ENCODE results near the gene DHCR7. TPM values are rescaled to one million over a fixed set of nuclear protein-coding genes. Genes with fewer than 3 reads are reported as not detected.

DHCR7 gene
- total RNA-seq, 2 donors from 2014 or later: 14.9 to 15.5 TPM

GRCh38 chr11:71396548-71397123 lies 51.6 kb downstream of the DHCR7 start:
- no peak for DNase-seq (ENCODE audit: low spot score)
- intact Hi-C loops (cut with DNase I): loop anchor here in 1 of 2 donors (5.0 kb wide), 1 partner anchor 1196 kb away; no protein-coding TSS in a partner anchor

- intact Hi-C loops (cut with DNase I): loop anchor here in 1 of 2 donors (5.0 kb wide), 1 partner anchor 1197 kb away; no protein-coding TSS in a partner anchor
- no peak for DNase-seq (ENCODE audit: low spot score)
Observed at GRCh38 chr11:71395774-71396173, 52.4 kb downstream of the DHCR7 start.

GRCh38 chr11:71395263-71395560 lies 53.0 kb downstream of the DHCR7 start:
- DNase-seq (ENCODE audit: low spot score): no peak
- intact Hi-C loops (cut with DNase I): loop anchor here in 1 of 2 donors (5.0 kb wide), 1 partner anchor 1197 kb away; no protein-coding TSS in a partner anchor

GRCh38 chr11:71393283-71393682 lies 54.9 kb downstream of the DHCR7 start:
- intact Hi-C loops (cut with DNase I): no loop called here
- DNase-seq (ENCODE audit: low spot score): no peak

- no peak for DNase-seq (ENCODE audit: low spot score)
- intact Hi-C loops (cut with DNase I): no loop called here
Observed at GRCh38 chr11:71391796-71392195, 56.4 kb downstream of the DHCR7 start.

- intact Hi-C loops (cut with DNase I): no loop called here
- DNase-seq (ENCODE audit: low spot score): no peak
Observed at GRCh38 chr11:71391352-71391751, 56.8 kb downstream of the DHCR7 start.

GRCh38 chr11:71388637-71389235 lies 59.5 kb downstream of the DHCR7 start:
- intact Hi-C loops (cut with DNase I): no loop called here
- DNase-seq (ENCODE audit: low spot score): no peak

GRCh38 chr11:71387784-71388636 lies 60.2 kb downstream of the DHCR7 start:
- intact Hi-C loops (cut with DNase I): no loop called here

GRCh38 chr11:71387200-71387599 lies 61.0 kb downstream of the DHCR7 start:
- no peak for DNase-seq (ENCODE audit: low spot score)
- intact Hi-C loops (cut with DNase I): no loop called here

More at GRCh38 chr11:71387784-71388636, 60.2 kb downstream of the DHCR7 start:
- DNase-seq (ENCODE audit: low spot score): no peak

GRCh38 chr11:71386202-71386601 lies 62.0 kb downstream of the DHCR7 start:
- intact Hi-C loops (cut with DNase I): no loop called here
- no peak for DNase-seq (ENCODE audit: low spot score)

- intact Hi-C loops (cut with DNase I): no loop called here
- DNase-seq (ENCODE audit: low spot score): no peak
Observed at GRCh38 chr11:71385091-71385490, 63.1 kb downstream of the DHCR7 start.

- no peak for DNase-seq (ENCODE audit: low spot score)
- intact Hi-C loops (cut with DNase I): no loop called here
Observed at GRCh38 chr11:71384561-71384960, 63.6 kb downstream of the DHCR7 start.

Small RNA genes within 50 kb of the gene (microRNA-seq; reads per million reads assigned to microRNA genes)
- gene MIR6754 (ENCODE audit: borderline microRNAs expressed in 2 of 2): 0 reads per million in 2 donors

Other genes with a start within 250 kb of the DHCR7 start
- under 1 TPM; 0.51 to 0.67 TPM for gene SHANK2, start 195.8 kb downstream of the DHCR7 start, total RNA-seq
- 10 to 100 TPM; 38.7 to 48.1 TPM for gene NADSYN1, start 4.8 kb upstream of the DHCR7 start, total RNA-seq
- gene KRTAP5-7, start 78.9 kb upstream of the DHCR7 start, total RNA-seq: under 1 TPM in 1 of 2 donors, not detected in 1; 0.24 TPM
- not detected for gene KRTAP5-8, start 89.6 kb upstream of the DHCR7 start, total RNA-seq
- gene KRTAP5-9, start 100.0 kb upstream of the DHCR7 start, total RNA-seq: under 1 TPM; 0.19 to 0.37 TPM
- not detected for gene KRTAP5-10, start 117.2 kb upstream of the DHCR7 start, total RNA-seq
- not detected for gene KRTAP5-11, start 134.5 kb upstream of the DHCR7 start, total RNA-seq

Measured in posterior vena cava (tissue), 2 donors.